Amygdala (tissue), 56 donors: ENCODE data around the gene CACNA2D4.
A peak's percentile ranks its signal among the peaks of the same experiment; 100 is the strongest.

ENCODE experiments used
- DNase-seq, 56 donors: peaks; one replicate each; lab custom pipeline; 2025; lab: John Stamatoyannopoulos, UW

CACNA2D4 gene

DNA sequence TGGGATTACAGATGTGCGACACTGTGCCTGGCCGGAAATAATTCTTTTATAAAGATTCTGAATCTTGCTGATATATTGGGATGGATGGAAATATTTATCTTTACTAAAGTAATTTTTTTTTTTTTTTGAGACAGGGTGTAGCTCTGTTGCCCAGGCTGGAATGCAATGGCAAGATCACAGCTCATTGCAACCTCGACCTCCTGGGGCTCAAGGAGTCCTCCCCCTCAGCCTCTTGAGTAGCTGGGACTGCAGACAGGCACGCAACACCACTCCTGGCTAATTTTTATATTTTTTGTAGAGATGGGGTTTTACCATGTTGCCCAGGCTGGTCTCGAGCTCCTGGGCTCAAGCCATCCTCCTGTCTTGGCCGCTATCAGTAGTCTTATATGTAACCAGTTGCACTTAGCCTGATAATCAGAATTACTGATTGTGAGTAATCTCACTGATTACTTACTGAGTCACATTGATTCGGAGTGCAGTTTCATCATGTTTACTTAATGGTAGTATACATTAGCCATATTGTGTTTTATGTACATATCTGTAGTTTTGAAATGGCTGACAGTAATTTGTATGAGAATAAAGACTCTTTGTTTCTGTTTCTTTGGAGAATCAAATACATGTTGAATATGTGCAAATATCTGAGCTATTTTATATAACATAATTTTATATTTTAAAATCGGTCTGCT is 148.5 kb downstream of the CACNA2D4 start:
- no peak for DNase-seq

DNA sequence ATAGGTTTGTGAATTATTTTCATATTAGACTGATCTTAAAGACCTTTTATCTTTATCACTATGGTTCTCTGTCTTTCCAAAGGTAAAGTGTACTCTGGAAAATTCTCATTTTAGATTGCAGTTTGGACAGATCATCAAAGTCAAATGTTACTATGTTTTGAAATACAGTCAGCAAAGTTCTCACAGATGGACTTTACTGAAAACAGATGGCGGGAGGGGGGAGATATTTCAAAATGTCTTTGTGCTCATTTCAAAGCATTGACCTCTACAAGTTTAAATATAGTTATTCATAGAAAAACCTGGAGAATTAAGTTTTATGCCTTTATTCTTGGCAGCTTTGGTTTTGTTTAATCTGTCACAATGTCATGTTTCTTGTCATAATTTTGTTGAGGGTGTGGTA is 149.8 kb downstream of the CACNA2D4 start:
- no peak for DNase-seq

DNA sequence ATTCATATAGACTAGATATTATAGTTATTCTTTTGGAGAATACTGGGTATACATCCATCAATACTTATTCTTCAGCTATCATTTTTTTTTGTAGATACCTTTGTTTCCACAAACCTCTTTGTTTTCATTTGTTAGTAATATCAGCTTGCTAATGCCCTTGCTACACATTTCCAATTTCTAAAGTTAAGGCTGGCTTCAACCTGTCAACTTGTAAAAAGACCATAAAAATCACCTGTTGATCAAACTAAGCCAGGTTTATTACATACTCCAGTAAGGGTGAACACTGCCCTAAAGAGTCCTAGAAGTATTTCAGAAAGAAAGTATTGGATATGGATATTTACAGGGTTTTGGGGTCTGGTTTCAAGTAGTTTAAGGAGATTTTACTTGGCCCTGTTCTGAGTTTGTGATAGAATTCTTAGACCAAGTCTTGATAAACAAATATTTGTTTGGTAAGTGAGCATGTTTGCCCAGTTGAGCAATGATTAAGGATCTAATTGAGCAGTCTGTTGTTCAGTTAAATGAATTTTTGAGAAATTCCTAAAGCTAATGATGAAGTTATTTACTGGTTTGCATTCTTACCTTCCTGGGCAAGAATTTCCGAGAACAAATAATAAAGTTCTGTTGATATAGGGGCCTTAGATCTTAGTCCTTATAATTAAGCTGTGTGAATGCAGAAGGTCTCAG is 150.9 kb downstream of the CACNA2D4 start:
- no peak for DNase-seq

DNA sequence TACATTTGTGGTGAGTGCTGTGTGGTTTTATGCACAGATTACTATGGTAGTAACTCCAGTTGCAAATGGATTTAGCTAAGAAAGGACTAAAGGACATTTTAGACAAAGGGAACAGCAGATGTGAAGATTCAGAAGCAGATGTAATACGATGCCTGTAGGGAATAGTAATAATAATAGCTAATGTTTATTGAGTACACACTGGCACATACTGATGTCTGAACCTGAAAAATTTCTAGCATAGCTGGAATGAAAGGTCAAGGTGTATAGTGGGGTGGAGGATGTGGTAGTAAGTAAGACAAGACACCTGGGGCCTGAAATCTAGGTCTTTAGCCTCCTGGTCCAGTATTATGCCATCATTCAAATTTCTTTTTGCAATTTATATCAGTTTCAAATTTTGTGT is 152.3 kb downstream of the CACNA2D4 start:
- no peak for DNase-seq

DNA sequence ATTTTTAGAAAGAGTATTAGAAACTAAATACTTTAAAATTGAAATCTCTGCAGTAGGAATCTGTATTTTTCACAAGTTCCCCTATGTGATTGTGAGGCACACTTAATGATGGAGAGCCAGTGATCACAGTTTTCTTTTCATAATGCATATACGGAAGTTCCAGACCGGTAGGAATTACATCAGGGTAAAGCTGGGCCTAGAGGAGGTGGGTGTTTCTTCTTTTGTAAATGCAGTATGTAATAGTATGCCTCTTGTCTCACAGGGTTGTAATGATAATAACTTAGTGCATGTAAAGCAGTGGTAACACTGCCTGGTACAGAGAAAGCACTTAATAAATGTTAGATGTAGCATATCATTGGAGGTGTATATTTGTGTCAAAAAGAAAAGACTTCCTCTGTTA is 155.3 kb downstream of the CACNA2D4 start:
- no peak for DNase-seq

DNA sequence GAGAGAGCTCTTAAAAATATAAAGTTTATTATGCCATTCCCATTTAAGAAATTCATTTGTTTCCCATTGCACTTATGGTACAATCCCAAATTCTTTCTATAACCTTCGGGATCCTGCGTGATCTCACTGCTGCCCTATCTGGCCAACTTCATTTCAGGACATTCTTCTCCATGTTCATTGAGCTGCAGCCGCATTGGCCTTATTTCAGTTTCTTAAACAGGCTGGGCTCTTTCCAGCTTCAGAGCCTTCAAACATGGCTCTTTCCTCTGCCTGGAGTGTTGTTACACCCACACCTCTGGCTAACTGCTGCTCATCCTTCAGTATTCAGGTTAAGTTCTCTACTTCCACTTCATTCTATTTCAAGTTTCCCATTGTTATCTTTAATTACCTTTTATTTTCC is 156.6 kb downstream of the CACNA2D4 start:
- no peak for DNase-seq

DNA sequence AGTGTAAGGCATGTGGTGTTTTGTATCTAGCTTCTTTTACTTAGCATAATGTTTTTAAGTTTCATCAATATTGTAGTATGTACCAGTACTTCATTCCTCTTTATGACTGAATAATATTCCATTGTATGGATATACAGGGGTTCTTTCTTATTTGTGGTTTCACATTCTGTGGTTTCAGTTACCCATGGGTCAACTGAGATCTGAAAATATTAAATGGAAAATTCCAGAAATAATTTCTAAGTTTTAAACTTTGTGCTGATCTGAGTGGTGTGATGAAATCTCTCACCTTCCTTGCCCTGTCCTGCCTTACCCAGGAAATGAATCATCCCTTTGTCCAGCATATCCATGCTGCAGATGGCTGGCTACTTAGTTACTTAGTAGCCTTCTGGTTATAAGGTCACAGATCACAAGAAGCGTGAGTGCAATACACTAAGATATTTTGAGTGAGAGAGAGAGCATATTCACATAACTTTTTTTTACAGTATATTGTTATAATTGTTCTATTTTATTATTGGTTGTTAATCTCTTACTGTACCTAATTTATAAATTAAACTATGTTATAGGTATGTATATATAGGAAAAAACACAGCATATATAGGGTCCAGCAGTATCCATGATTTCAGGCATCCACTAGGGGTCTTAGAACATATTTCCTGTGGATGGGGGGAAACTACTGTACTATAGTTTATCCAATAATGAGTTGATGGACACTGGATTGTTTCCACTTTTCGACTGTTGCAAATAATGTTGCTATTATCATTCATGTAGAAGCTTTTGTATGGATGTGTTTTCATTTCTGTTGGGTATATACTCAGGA is 157.7 kb downstream of the CACNA2D4 start:
- DNase-seq: no peak

DNA sequence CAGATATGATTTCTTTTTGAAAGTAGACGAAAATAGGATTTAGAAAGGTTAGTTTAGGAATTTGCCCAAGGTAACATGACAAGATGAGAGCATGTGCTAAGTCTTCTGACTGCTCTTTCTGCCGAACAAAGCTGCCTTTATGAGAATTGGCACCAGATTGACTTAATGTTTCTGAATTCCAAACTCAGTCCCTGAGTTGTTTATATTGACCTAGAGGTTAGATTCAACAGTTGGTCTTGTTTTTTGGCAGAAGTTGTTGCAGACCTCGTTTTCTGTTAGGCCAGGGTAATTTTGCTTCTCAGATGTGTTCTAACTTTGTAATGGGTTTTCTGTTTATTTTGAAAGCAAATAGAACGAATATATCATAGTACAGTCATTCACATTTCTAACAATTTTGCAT is 159.6 kb downstream of the CACNA2D4 start:
- peak in 5 of 56 donors; percentile 3 to 32 (median 20) for DNase-seq

DNA sequence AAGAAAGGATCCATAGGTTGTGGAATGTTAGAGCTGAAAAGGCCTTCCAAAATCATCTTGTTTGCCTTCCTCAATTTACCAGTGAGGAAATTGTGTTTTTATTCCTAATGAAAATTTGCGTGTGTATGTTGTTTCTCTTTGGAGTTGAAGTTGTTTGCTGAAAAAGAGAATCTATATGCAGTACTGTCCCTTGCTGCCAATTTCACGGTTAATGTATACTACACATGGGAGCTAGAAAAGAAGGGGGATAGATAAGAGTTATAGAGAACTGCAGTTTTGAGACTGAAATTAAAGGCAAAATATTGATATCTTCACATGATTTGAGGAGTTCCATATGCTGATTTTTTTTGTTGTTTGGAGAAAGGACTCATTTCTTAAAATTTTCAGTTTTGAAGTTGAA is 160.1 kb downstream of the CACNA2D4 start:
- DNase-seq: no peak

DNA sequence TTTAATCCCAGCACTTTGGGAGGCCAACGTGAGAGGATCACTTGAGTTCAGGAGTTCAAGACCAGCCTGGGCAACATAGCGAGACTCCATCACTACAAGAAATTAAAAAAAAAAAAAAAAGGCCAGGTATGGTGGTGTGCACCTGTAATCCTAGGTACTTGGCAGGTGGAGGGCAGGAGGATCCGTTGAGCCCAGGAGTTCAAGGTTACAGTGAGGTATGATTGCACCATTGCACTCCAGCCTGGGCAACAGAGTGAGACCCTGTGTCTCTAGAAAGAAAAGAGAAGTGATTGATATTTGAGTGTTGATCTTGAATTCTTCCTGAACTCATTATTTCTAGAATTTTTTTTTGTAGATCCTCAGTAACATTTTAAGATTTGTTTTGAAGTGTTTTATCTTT is 168.2 kb downstream of the CACNA2D4 start:
- no peak for DNase-seq

DNA sequence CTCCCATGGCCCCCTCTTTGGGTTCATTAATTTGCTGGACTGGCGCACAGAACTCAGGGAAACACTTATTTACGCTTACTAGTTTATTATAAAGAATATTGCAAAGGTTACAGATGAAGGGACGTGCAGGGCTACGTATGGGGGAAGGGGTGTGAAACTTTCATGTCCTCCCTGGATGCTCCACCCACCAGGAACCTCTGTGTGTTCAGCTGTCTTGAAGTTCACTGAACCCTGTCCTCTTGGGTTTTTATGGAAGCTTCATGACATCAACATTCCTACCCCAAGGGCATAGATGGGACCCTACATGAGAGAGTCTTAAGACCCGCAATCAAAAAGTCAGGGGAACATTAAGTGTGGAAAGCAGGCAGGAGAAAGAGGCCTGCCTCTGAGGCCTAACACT is 169.4 kb downstream of the CACNA2D4 start:
- no peak for DNase-seq

DNA sequence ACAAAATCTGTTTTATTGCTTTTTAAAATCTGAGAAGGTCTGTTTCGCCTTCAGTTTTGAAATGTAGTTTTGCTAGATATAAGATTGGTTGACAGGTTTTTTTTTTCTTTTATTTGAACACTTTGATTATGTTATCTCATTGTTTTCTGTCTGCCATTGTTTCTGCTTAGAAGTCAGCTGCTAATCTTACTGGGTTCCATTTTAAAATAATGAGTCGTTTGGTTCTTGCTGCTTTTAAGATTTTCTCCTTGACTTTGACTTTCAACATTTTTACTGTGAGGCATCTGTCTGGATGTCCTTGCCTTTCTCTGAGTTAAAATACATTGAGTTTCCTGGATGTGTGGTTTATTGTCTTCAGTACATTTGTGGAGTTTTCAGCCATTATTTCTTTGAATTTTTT is 170.8 kb downstream of the CACNA2D4 start:
- DNase-seq: no peak

DNA sequence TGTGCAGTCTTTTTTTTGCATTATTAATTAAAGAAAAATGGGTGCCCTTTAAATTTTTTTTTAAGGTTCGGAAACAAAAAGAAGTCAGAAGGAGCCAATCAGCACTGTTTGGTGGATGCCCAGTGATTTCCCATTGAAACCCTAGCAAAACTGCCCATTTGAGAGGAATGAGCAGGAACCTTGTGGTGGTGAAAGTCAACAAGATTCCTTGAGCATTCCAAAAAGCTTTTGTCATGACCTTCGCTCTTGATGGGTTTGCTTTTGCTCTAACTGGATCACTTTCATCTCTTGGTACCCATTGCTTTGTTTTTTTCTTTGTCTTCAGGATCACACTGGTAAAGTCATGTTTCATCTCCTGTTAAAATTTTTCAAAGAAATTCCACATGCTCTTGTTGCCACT is 173.5 kb downstream of the CACNA2D4 start:
- no peak for DNase-seq
